GM21447 (cell line): Measurements from ENCODE around the gene ZDHHC11B.

Experiments used
- ATAC-seq: cut with Tn5 transposase; IDR thresholded peaks from one replicate; pipeline ENCODE4 v1.9.1; 2021; ENCODE audit not compliant: unreplicated experiment

ZDHHC11B gene

GRCh38 chr5:664343-664993 lies 120.1 kb downstream of the ZDHHC11B start:
- no peak for ATAC-seq

GRCh38 chr5:663436-664342 lies 120.8 kb downstream of the ZDHHC11B start:
- ATAC-seq, result no peak

- ATAC-seq, result no peak
Observed at GRCh38 chr5:662751-663435, 121.6 kb downstream of the ZDHHC11B start.

- ATAC-seq, result no peak
Observed at GRCh38 chr5:661891-662750, 122.4 kb downstream of the ZDHHC11B start.

GRCh38 chr5:660491-661030 lies 124.0 kb downstream of the ZDHHC11B start:
- ATAC-seq, result no peak
